CD4-positive, alpha-beta T cell treated with Interleukin-21 for 1 hour (primary cell): ENCODE measurements around the gene TCEANC2.
"Not testable (repeated sequence)": the region's sequence is repeated elsewhere in the genome, so short reads cannot be mapped to it uniquely, and the experiment has no call there.

Experiments
- DNase-seq: peaks from one replicate; pipeline ENCODE4 v3.0.0-alpha.2; 2020

TCEANC2 gene

DNA sequence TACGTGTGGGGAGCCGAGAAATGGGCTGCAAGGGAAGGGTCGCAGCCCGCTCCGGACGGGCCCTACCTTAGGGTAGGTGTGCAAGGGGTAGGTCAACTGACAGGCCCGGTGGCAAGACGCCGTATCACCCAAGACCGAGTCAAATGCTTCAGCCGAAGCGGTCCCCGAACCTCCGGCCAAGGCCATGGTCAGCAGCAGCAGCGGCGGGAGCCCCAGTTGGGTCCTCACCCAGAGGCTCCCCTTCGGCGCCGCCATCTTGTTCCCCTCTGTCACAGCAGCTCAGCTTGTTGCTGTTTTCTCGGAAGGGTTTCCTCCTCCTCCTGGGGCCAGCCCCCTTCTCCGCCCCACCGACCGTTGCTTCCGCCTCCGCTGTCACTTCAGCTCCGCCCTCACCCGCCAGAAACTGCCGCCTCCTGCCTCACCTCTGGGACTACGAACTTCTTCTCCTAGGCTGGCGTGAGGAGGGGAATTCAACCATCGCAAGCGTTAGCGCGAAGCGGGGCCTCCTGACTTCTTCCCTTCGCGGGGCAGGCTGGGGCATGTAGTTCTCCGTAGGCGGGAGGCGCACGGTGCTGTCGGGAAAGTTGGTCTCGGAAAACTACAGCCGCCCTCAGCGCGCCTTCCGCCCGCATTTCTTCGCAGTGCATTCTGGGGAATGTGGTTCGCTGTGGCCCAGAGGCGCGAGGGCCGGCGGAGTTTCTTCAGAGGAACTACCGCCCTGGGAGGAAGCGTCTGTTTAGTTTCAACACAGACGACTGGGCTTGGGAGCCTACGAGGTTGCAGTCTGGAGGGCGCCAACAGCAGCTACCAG, at the start of gene TCEANC2, which contains the start of gene TMEM59:
Gene TCEANC2, plus strand, starts transcription at position 675 of the 811 bp plus-strand sequence. CDS start 815 bp downstream, outside the sequence.
Gene TMEM59, minus strand, starts transcription at position 271 of the 811 bp plus-strand sequence. Its CDS starts 16 bp downstream, at position 255.
- DNase-seq = peak; percentile 98

GRCh38 chr1:54003750-54004480, 49.5 kb upstream of the TCEANC2 start:
- not testable (repeated sequence) for DNase-seq

DNA sequence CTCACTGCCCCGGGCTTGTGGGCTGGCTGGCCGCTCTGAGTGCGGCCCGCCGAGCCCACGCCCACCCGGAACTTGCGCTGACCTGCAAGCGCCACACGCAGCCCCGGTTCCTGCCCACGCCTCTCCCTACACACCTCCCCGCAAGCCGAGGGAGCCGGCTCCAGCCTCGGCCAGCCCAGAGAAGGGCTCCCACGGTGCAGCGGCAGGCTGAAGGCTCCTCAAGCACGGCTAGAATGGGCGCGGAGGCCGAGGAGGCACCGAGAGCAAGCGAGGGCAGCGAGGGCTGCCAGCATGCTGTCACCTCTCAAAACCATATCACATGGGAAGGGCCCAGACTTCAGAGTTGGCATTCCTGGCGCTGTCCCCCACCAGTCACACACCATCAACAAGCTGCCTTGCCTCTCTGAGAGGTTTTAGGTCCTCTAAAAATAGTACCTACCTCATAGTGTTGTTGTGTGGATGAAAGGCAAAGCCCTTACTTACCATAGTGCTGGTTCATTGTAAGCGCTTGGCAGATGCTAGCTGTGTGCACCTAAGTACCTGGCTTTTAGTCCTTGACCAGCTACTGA, 48.8 kb upstream of the TCEANC2 start:
- DNase-seq = no peak

- DNase-seq = no peak
Measured at GRCh38 chr1:54006508-54006907, 46.9 kb upstream of the TCEANC2 start.

- DNase-seq = no peak
Measured at GRCh38 chr1:54007613-54008012, 45.8 kb upstream of the TCEANC2 start.

DNA sequence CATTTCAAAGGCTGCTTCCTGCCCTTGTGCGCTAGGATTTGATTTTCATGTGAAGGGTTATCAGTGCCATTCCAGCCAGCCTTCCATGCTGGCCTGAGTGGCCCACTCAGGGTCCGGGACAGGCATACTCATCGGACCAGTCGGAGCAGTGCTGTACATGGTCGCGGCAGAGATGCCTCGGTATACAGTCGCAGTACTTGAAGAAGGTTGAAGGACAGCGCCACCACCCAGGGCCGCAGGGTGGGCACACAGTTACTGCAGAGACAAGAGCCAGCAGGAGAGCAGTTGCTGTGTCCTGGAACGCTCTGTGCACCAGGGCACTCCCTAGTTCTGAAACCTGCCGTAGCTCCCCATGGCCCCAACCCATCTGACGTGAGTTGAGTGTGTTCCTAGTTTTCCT, 44.5 kb upstream of the TCEANC2 start:
- DNase-seq = no peak

DNA sequence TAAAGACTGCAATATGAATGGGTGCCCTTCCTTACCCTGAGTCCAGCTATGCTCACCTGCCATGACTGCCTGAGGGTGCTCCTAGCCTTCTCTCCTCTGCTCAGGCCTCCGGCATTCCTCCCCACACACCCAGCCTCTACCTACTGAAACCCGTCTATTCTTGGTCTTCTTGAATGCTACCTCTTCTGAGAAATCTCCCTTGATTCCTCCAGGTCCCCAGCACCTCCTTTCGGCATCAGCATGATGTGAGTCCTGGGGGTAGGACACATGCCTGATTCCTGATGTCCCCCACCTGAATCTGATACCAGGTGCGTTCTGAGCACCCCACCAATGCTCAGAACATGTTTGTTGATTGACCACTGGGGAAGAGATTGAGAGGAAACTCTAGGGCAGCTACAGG, 44.0 kb upstream of the TCEANC2 start:
- DNase-seq = no peak

GRCh38 chr1:54010415-54011117, 42.8 kb upstream of the TCEANC2 start:
- no peak for DNase-seq

- DNase-seq = no peak
Measured at GRCh38 chr1:54011316-54012007, 41.9 kb upstream of the TCEANC2 start.

DNA sequence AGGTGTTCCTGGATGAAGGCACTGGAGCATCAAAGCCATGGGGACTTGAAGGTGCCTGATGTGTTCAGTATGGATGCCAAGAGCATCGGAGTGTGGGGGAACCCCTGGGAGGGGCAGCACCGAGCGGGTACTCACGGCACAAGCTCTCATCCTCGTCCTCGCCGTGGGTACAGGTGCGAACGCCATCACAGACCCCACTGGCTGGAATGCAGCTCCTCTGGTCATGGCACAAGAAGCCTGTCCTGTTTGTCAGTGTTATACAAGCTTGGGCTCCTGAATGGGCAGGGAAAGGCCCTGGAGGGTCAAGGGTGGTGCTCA, 41.4 kb upstream of the TCEANC2 start:
- DNase-seq = no peak

DNA sequence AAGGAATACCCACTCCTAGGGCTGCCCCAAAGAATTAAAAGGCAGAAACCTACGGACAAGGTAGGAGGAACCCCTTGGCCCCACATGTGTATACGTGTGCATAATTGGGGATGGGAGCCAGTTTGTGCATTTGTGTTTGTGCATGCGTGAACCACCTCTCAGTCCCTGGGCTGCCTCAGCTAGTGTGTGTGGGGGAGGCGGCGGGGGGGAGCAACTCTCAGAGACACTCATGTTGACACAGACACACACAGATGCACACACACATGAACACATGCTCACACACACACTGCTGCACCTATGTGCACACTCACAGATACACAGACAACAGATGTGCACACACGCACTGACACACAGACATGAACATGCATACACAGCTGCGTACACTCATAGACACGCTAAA, 40.5 kb upstream of the TCEANC2 start:
- DNase-seq = no peak

- no peak for DNase-seq
Measured at GRCh38 chr1:54013393-54014008, 39.9 kb upstream of the TCEANC2 start.

DNA sequence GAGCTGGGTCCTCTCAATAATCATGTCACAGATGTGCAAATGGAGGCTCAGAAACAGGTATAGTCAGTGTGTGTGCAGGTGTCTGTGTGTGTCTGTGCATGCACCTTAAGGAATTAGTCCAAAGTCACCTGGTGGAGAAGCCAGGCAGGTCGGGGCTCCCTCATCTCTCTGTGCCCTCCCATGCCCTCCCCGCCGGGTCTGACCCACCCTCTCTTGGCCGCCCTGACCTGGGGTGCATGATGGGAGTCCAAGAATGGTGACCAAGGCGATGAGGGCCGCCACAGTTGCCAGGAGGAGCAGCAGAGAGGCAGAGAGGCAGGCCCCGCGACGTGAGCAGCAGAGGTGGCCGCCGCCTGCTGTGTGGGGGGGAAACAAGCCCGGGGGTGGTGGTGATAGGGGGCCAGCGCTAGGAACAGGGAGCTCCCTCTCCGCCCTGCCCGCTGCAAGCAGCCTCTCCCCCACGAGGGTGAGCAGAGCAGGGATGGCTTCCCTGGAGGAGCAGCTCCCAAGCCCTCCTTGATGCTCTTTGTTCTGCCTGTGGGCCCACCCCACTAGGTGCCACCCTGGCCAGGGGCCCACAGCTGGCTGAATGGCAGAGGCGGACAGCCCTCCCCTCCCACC, 39.3 kb upstream of the TCEANC2 start:
- DNase-seq = no peak

GRCh38 chr1:54016343-54017282, 36.8 kb upstream of the TCEANC2 start:
- DNase-seq = no peak

DNA sequence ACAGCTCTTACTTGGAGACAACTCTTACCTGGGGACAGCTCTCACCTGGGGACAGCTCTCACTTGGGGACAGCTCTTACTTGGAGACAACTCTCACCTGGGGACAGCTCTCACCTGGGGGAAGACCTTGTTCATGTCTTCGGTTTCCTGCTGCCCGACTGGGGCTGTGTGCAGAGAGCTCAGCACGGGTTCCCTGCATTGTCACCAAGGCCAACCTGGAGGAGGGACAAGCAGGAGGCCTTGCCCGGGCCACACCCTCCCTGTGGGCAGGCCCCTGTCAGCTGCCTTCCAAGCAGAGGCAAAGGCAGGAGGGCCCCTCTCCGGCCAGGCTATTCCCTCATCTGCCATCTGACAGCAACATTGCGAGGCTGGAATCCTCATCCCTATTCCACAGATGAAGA, 35.4 kb upstream of the TCEANC2 start, which contains the start of gene LDLRAD1:
Gene LDLRAD1, minus strand, starts transcription at position 208 of the 400 bp plus-strand sequence. Its CDS starts 74 bp downstream, at position 134.
- no peak for DNase-seq

GRCh38 chr1:54018635-54019034, 34.8 kb upstream of the TCEANC2 start:
- DNase-seq = no peak

DNA sequence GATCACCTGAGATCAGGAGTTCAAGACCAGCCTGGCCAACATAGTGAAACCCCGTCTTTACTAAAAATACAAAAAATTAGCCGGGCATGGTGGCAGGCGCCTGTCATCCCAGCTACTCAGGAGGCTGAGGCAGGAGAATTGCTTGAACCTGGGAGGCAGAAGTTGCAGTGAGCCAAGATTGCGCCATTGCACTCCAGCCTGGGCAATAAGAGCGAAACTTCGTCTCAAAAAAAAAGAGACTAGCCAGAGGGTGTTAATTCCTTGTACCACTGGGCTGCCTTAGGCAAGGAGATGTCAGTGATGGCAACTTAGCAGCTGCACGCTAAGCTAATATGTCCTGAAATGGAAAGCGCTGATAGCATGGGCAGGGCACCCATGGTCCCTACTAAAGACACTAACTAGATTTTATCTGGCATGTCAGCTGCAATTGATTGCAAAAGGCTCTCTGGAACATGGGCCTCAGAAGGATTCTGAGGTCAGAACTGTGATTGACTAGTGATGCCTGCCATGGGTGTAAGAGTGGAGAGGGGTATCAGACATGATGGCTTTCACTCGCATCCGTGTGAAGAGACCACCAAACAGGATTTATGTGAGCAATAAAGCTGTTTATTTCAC, 33.7 kb upstream of the TCEANC2 start:
- DNase-seq = not testable (repeated sequence)

GRCh38 chr1:54024358-54024757, 29.1 kb upstream of the TCEANC2 start:
- DNase-seq = no peak

DNA sequence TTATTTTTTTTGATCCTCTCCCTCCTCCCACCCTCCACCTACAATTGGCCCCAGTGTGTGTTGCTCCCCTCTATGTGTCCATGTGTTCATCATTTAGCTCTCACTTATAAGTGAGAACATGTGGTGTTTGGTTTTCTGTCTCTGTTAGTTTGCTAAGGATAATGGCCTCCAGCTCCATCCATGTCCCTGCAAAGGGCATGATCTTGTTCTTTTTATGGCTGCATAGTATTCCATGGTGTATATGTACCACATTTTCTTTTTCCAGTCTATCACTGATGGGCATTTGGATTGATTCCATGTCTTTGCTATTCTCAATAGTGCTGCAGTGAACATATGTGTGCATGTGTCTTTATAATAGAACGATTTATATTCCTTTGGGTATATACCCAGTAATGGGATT, 28.6 kb upstream of the TCEANC2 start:
- DNase-seq = not testable (repeated sequence)

GRCh38 chr1:54027848-54028247, 25.6 kb upstream of the TCEANC2 start:
- no peak for DNase-seq
